Left lung (tissue), 10 donors: ENCODE data around the gene CDC40. TPM values are rescaled to one million over a fixed set of nuclear protein-coding genes. Genes with fewer than 3 reads are reported as not detected.

Experiments used
- ATAC-seq: fragments of 200-7000 bp; cut with Tn5 transposase; one replicate; pipeline ENCODE4 v1.9.1; 2020; ENCODE audit warnings: moderate library complexity
- DNase-seq, 4 donors: peaks; one replicate each; pipeline ENCODE4 v3.0.0-alpha.2; 2013 to 2020
- H3K27ac ChIP-seq, 2 donors: fragments of 200-600 bp; sonication (generic) in 1 of 2; one replicate each; pipeline versions ENCODE4 v1.5.0 to v1.8.0; 2020 to 2021
- H3K27me3 ChIP-seq, 2 donors: fragments of 200-600 bp; sonication (generic) in 1 of 2; one replicate each; pipeline versions ENCODE4 v1.5.0 to v1.8.0; 2020 to 2021
- H3K36me3 ChIP-seq, 2 donors: fragments of 200-600 bp; sonication (generic) in 1 of 2; one replicate each; pipeline versions ENCODE4 v1.5.0 to v1.8.0; 2020 to 2021
- H3K4me1 ChIP-seq, 2 donors: fragments of 200-600 bp; one replicate each; pipeline ENCODE4 v1.8.0; 2021
- H3K4me3 ChIP-seq, 2 donors: fragments of 200-600 bp; sonication (generic) in 1 of 2; one replicate each; pipeline versions ENCODE4 v1.5.0 to v1.8.0; 2020 to 2021; ENCODE audit warnings: mild to moderate bottlenecking in 1 of 2
- H3K9me3 ChIP-seq, 2 donors: fragments of 200-600 bp; sonication (generic) in 1 of 2; one replicate each; pipeline versions ENCODE4 v1.5.0 to v1.8.0; 2020 to 2021
- CTCF ChIP-seq, 2 donors: fragments of 200-600 bp; sonication (generic) in 1 of 2; IDR thresholded peaks; one replicate each; pipeline versions ENCODE4 v1.5.0 to v1.8.0; 2021; ENCODE audit warnings: antibody characterized with exemption in 2 of 2
- intact Hi-C, 2 donors: fragments of 100-400 bp; cut with DNase I; formaldehyde crosslinking; loops; one replicate each; pipeline versions ENCODE4 v1.11.2 to v1.14.2; 2022
- polyA plus RNA-seq, 6 donors: library from polyadenylated mRNA; unstranded; fragments of 120-200 nt; gene quantifications; one replicate each; pipeline ENCODE4 v1.2.1, GENCODE V29; 2013; ENCODE audit not compliant: insufficient read length in 6 of 6
- total RNA-seq, 2 donors: library from RNA; stranded (reverse); fragmentation: NEBNext Ultra II Directional; extraction: Animal tissue kit (Norgen Biotek cat#: 25700); gene quantifications; one replicate each; pipeline ENCODE4 v1.2.1, GENCODE V29; 2021
- donor health status: DM: no; HTN: yes; CAD: no.
- donor health status: DM: no; HTN: no; CAD: no.

CDC40 gene
- total and polyA plus RNA-seq, 8 donors, result 23.4 to 34.5 (median 28.8) TPM

GRCh38 chr6:110179406-110180227 lies 610 bp upstream of the CDC40 start, which contains the start of gene WASF1:
WASF1 (minus strand) TSS chr6:110179670; CDS start chr6:110127601, 52,069 bp downstream.
- no peak for TF ChIP-seq CTCF (IDR thresholded peaks at IDR 0.05)
- no peaks in the 10 kb centered on the region for H3K36me3 ChIP-seq
- ATAC-seq, result peak; percentile 98
- H3K9me3 ChIP-seq, result no peaks in the 10 kb centered on the region
- peak; percentile 95 to 98 (median 97) for DNase-seq
- H3K27me3 ChIP-seq, result peaks cover 14 to 42% of the 10 kb centered on the region in 2 donors
- H3K4me1 ChIP-seq, result peaks cover 22 to 41% of the 10 kb centered on the region in 2 donors
- intact Hi-C loops, result no loop called here
- H3K27ac ChIP-seq, result peak within 1 kb of the TSS; percentile 80 to 87
- peak within 1 kb of the TSS; percentile 75 to 89 for H3K4me3 ChIP-seq

- ATAC-seq (no peak), DNase-seq (no peak)
- peaks cover 6 to 31% of the 10 kb centered on the region in 2 donors for H3K27me3 ChIP-seq
- H3K9me3 ChIP-seq, result no peaks in the 10 kb centered on the region
- H3K4me1 ChIP-seq, result peaks cover 22 to 48% of the 10 kb centered on the region in 2 donors
- no peaks in the 10 kb centered on the region for H3K36me3 ChIP-seq
- peak overlapping the region in 1 of 2 donors; percentile 87 for H3K27ac ChIP-seq
- TF ChIP-seq CTCF (IDR thresholded peaks at IDR 0.05), result no peak
- H3K4me3 ChIP-seq, result peak overlapping the region; percentile 75 to 89
- intact Hi-C loops, result no loop called here
These were observed 1.2 kb downstream of the CDC40 start for GRCh38 chr6:110181131-110182030.

GRCh38 chr6:110183292-110183885 lies 3.2 kb downstream of the CDC40 start:
- ATAC-seq (no peak), DNase-seq (peak in 2 of 4 donors; percentile 34 to 36)
- peaks cover 0 to 11% of the 10 kb centered on the region in 2 donors for H3K27me3 ChIP-seq
- intact Hi-C loops, result no loop called here
- H3K4me1 ChIP-seq, result peaks cover 22 to 45% of the 10 kb centered on the region in 2 donors
- no peaks in the 10 kb centered on the region for H3K9me3 ChIP-seq
- no peak overlapping the region for H3K27ac ChIP-seq
- no peaks in the 10 kb centered on the region for H3K36me3 ChIP-seq
- no peak overlapping the region for H3K4me3 ChIP-seq
- TF ChIP-seq CTCF (IDR thresholded peaks at IDR 0.05), result no peak

GRCh38 chr6:110185879-110186278 lies 5.7 kb downstream of the CDC40 start:
- no peak for ATAC-seq
- no peak overlapping the region for H3K27ac ChIP-seq
- DNase-seq, result no peak
- TF ChIP-seq CTCF (IDR thresholded peaks at IDR 0.05), result no peak
- H3K4me3 ChIP-seq, result no peak overlapping the region
- intact Hi-C loops, result no loop called here
- H3K4me1 ChIP-seq, result peaks cover 22 to 49% of the 10 kb centered on the region in 2 donors
- H3K27me3 ChIP-seq, result no peaks in the 10 kb centered on the region
- no peaks in the 10 kb centered on the region for H3K36me3 ChIP-seq
- H3K9me3 ChIP-seq, result no peaks in the 10 kb centered on the region
